SU-DHL-6 (cell line): Measurements from ENCODE around the gene PHC1.

ENCODE experiments used
- EZH2phosphoT487 ChIP-seq: fragments of 200-600 bp; sonication (generic), shearing (Covaris generic); conservative IDR thresholded peaks from 2 replicates; pipeline ENCODE4 v1.6.1; 2018; ENCODE audit warnings: mild to moderate bottlenecking, antibody characterized with exemption, low read length, moderate library complexity, mixed read lengths
- TF ChIP-seq, protein P1 (sequence below): fragments of 200-600 bp; sonication (generic); IDR thresholded peaks from one replicate; pipeline ENCODE4 v1.5.1; 2017; ENCODE audit warnings: antibody characterized with exemption, mild to moderate bottlenecking, low read length, moderate library complexity; ENCODE audit not compliant: insufficient read depth, poor library complexity, severe bottlenecking

- TF ChIP-seq, protein P1, sequence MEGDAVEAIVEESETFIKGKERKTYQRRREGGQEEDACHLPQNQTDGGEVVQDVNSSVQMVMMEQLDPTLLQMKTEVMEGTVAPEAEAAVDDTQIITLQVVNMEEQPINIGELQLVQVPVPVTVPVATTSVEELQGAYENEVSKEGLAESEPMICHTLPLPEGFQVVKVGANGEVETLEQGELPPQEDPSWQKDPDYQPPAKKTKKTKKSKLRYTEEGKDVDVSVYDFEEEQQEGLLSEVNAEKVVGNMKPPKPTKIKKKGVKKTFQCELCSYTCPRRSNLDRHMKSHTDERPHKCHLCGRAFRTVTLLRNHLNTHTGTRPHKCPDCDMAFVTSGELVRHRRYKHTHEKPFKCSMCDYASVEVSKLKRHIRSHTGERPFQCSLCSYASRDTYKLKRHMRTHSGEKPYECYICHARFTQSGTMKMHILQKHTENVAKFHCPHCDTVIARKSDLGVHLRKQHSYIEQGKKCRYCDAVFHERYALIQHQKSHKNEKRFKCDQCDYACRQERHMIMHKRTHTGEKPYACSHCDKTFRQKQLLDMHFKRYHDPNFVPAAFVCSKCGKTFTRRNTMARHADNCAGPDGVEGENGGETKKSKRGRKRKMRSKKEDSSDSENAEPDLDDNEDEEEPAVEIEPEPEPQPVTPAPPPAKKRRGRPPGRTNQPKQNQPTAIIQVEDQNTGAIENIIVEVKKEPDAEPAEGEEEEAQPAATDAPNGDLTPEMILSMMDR = no peak
- TF ChIP-seq EZH2phosphoT487 = no peak
These were observed 3.4 kb downstream of the PHC1 start for GRCh38 chr12:8917751-8918150.
